Measurements from ENCODE around the gene MSH5.
A peak's percentile ranks its signal among the peaks of the same experiment; 100 is the strongest.

Gene MSH5

DNA sequence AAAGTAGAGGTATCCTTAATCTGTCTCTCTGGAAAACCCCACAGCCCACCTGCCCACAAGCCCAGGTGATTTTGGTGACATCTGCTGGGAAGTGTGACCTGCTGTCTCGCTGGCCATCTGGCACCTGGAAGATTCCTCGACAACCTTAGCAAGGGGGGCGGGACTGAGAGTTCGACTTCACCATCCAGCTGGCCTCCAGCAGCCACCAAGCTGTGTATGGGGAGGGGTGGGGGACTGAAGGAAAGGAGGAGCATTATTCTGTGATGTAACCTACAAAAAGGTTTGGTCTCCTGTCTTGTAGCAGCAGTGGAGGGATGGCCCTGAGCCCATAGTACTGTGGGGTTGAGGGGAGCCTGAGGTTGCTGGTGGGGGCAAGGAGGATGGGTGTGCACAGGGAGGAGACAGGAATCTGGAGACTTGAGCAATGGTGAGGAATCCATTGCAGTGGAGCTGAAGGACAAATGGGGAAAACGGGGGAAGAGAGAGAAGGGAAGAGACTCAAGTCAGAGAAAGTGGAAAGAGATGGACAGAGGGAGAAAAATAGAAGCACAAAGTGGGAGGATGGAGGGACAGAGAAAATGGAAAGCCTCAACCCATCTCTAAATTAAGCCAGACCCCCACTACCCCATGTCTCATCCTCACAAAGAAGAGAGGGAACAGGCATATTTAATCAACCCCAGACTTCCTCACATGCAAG lies 29.1 kb upstream of the MSH5 start:
- Histone ChIP-seq H3K9me3 (ENCODE audit: low read length) (no peaks in the 10 kb centered on the region), H3K27ac (ENCODE audit: low read depth, low read length, poor library complexity, severe bottlenecking) (no peak overlapping the region), H3K27me3 (ENCODE audit: insufficient read depth, low read length) (peaks cover 10% of the 10 kb centered on the region; the same call in 1 of the 2 replicates), H3K4me1 (ENCODE audit: insufficient read depth, low read length, severe bottlenecking) (no peaks in the 10 kb centered on the region), H3K36me3 (ENCODE audit: insufficient read depth, low read length) (no peaks in the 10 kb centered on the region), H3K4me2 (ENCODE audit: low read length) (no peak overlapping the region), H3K9me2 (ENCODE audit: low read depth, low read length) (no peaks in the 10 kb centered on the region), H3F3A (ENCODE audit: insufficient read depth, low read length) (no peaks in the 10 kb centered on the region), H4K20me1 (ENCODE audit: insufficient read depth, low read length) (no peaks in the 10 kb centered on the region), H3K9ac (ENCODE audit: low read length) (no peak overlapping the region), H3K79me2 (ENCODE audit: insufficient read depth, low read length) (no peaks in the 10 kb centered on the region), H2AFZ (ENCODE audit: low read length) (no peak overlapping the region), H3K4me3 (ENCODE audit: low read depth, low read length, poor library complexity, severe bottlenecking) (no peak overlapping the region)
- TF ChIP-seq EZH2 (IDR thresholded peaks at IDR 0.05; ENCODE audit: borderline replicate concordance, low read length): no peak
- TF ChIP-seq, protein P1, sequence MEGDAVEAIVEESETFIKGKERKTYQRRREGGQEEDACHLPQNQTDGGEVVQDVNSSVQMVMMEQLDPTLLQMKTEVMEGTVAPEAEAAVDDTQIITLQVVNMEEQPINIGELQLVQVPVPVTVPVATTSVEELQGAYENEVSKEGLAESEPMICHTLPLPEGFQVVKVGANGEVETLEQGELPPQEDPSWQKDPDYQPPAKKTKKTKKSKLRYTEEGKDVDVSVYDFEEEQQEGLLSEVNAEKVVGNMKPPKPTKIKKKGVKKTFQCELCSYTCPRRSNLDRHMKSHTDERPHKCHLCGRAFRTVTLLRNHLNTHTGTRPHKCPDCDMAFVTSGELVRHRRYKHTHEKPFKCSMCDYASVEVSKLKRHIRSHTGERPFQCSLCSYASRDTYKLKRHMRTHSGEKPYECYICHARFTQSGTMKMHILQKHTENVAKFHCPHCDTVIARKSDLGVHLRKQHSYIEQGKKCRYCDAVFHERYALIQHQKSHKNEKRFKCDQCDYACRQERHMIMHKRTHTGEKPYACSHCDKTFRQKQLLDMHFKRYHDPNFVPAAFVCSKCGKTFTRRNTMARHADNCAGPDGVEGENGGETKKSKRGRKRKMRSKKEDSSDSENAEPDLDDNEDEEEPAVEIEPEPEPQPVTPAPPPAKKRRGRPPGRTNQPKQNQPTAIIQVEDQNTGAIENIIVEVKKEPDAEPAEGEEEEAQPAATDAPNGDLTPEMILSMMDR (IDR thresholded peaks at IDR 0.05; ENCODE audit: low read length): no peak

DNA sequence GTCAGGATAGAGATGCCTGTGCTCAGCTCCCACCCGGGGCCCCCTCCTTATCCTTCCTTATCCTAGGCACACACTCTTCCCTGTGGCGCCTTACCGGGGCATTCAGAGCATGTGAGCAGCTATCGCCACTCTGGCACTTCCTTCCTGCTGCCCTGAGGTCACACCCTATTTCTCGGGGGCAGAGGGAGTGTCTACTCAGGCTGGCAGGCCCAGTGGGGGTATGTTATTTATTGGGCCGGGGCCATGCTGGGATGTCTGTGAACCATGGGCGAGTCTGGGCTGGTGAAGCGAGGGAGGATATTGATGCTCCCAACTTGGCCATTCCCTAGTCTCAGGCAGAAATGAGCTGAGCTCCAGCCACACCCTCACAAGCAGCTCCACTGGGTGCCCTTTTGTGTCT lies 28.6 kb upstream of the MSH5 start:
- no peaks in the 10 kb centered on the region for H3K36me3 ChIP-seq (ENCODE audit: insufficient read depth, low read length)
- H3K4me2 ChIP-seq (ENCODE audit: low read length): no peak overlapping the region
- no peaks in the 10 kb centered on the region for H3K4me1 ChIP-seq (ENCODE audit: insufficient read depth, low read length, severe bottlenecking)
- no peaks in the 10 kb centered on the region for H4K20me1 ChIP-seq (ENCODE audit: insufficient read depth, low read length)
- no peaks in the 10 kb centered on the region for H3F3A ChIP-seq (ENCODE audit: insufficient read depth, low read length)
- H3K27ac ChIP-seq (ENCODE audit: low read depth, low read length, poor library complexity, severe bottlenecking): no peak overlapping the region
- peaks cover 10% of the 10 kb centered on the region; the same call in 1 of the 2 replicates for H3K27me3 ChIP-seq (ENCODE audit: insufficient read depth, low read length)
- no peak for TF ChIP-seq EZH2 (IDR thresholded peaks at IDR 0.05; ENCODE audit: borderline replicate concordance, low read length)
- TF ChIP-seq, protein P1 (IDR thresholded peaks at IDR 0.05; ENCODE audit: low read length): no peak
- H2AFZ ChIP-seq (ENCODE audit: low read length): no peak overlapping the region
- H3K9ac ChIP-seq (ENCODE audit: low read length): no peak overlapping the region
- no peaks in the 10 kb centered on the region for H3K79me2 ChIP-seq (ENCODE audit: insufficient read depth, low read length)
- H3K4me3 ChIP-seq (ENCODE audit: low read depth, low read length, poor library complexity, severe bottlenecking): no peak overlapping the region
- no peaks in the 10 kb centered on the region for H3K9me3 ChIP-seq (ENCODE audit: low read length)
- no peaks in the 10 kb centered on the region for H3K9me2 ChIP-seq (ENCODE audit: low read depth, low read length)

GRCh38 chr6:31712296-31712695 lies 27.5 kb upstream of the MSH5 start:
- Histone ChIP-seq H3K36me3 (ENCODE audit: insufficient read depth, low read length) (no peaks in the 10 kb centered on the region), H3K79me2 (ENCODE audit: insufficient read depth, low read length) (no peaks in the 10 kb centered on the region), H3K4me2 (ENCODE audit: low read length) (no peak overlapping the region), H3K9ac (ENCODE audit: low read length) (no peak overlapping the region), H3K4me1 (ENCODE audit: insufficient read depth, low read length, severe bottlenecking) (no peaks in the 10 kb centered on the region), H3K9me2 (ENCODE audit: low read depth, low read length) (no peaks in the 10 kb centered on the region), H3K27me3 (ENCODE audit: insufficient read depth, low read length) (peaks cover 10% of the 10 kb centered on the region; the same call in 1 of the 2 replicates), H3K9me3 (ENCODE audit: low read length) (no peaks in the 10 kb centered on the region), H3F3A (ENCODE audit: insufficient read depth, low read length) (0 out of 2 replicates have a peak, but pooled peaks cover 4% of the 10 kb centered on the region), H4K20me1 (ENCODE audit: insufficient read depth, low read length) (no peaks in the 10 kb centered on the region), H2AFZ (ENCODE audit: low read length) (no peak overlapping the region), H3K4me3 (ENCODE audit: low read depth, low read length, poor library complexity, severe bottlenecking) (no peak overlapping the region), H3K27ac (ENCODE audit: low read depth, low read length, poor library complexity, severe bottlenecking) (no peak overlapping the region)
- TF ChIP-seq, protein P1 (IDR thresholded peaks at IDR 0.05; ENCODE audit: low read length): peak; percentile 47
- TF ChIP-seq EZH2 (IDR thresholded peaks at IDR 0.05; ENCODE audit: borderline replicate concordance, low read length): no peak

Data from OCI-LY1 (cell line).